ENCODE measurements around the gene SERGEF. TPM values are rescaled to one million over a fixed set of nuclear protein-coding genes. Genes with fewer than 3 reads are reported as not detected.

SERGEF gene
- total RNA-seq, 2 donors from 2014 or later = 23.2 to 36.2 TPM

GRCh38 chr11:17978553-17979287 is 34.1 kb downstream of the SERGEF start:
- no peaks in the 10 kb centered on the region for H3K4me1 ChIP-seq
- H3K27ac ChIP-seq = no peak overlapping the region
- H3K36me3 ChIP-seq = no peaks in the 10 kb centered on the region
- H3K9ac ChIP-seq (ENCODE audit: low read depth in 2 of 2, low read length in 2 of 2) = peak overlapping the region in 1 of 2 donors; percentile 4
- intact Hi-C loops (cut with DNase I) = loop anchor here (2.0 kb wide), 3 partner anchors 218 to 380 kb away; no protein-coding TSS in a partner anchor
- peak; percentile 35 for DNase-seq
- TF ChIP-seq, protein P1, sequence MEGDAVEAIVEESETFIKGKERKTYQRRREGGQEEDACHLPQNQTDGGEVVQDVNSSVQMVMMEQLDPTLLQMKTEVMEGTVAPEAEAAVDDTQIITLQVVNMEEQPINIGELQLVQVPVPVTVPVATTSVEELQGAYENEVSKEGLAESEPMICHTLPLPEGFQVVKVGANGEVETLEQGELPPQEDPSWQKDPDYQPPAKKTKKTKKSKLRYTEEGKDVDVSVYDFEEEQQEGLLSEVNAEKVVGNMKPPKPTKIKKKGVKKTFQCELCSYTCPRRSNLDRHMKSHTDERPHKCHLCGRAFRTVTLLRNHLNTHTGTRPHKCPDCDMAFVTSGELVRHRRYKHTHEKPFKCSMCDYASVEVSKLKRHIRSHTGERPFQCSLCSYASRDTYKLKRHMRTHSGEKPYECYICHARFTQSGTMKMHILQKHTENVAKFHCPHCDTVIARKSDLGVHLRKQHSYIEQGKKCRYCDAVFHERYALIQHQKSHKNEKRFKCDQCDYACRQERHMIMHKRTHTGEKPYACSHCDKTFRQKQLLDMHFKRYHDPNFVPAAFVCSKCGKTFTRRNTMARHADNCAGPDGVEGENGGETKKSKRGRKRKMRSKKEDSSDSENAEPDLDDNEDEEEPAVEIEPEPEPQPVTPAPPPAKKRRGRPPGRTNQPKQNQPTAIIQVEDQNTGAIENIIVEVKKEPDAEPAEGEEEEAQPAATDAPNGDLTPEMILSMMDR (IDR thresholded peaks at IDR 0.05) = peak; percentile 51
- H3K27me3 ChIP-seq = no peaks in the 10 kb centered on the region
- no peaks in the 10 kb centered on the region for H3K9me3 ChIP-seq
- H3K4me3 ChIP-seq = no peak overlapping the region

DNA sequence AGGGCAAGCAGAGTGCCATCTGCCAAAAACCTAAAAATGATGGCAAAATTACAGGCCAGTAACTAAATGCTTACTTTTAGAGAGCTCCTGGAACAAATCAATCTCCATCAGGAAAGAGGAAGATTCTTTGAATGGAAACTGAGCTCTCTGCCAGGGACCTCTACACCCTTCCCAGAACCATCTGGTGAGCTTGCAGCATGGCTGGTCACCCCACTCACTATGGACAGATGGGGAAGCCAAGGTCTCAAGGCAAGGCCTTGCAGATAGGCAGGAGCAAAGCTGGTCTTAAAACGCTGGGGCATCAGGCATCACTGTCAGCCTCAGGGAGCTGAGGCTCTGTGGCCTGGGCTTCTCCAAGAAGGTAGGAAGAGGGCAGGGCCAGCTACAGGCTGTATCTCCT is 36.2 kb downstream of the SERGEF start:
- H3K9ac ChIP-seq (ENCODE audit: low read depth in 2 of 2, low read length in 2 of 2) = no peak overlapping the region
- no peaks in the 10 kb centered on the region for H3K27me3 ChIP-seq
- intact Hi-C loops (cut with DNase I) = no loop called here
- H3K4me1 ChIP-seq = no peaks in the 10 kb centered on the region
- H3K36me3 ChIP-seq = no peaks in the 10 kb centered on the region
- no peak for DNase-seq
- H3K9me3 ChIP-seq = no peaks in the 10 kb centered on the region
- no peak overlapping the region for H3K4me3 ChIP-seq
- H3K27ac ChIP-seq = no peak overlapping the region
- TF ChIP-seq, protein P1 (IDR thresholded peaks at IDR 0.05) = no peak

- Histone ChIP-seq H3K27me3 (no peaks in the 10 kb centered on the region), H3K9me3 (no peaks in the 10 kb centered on the region), H3K9ac (ENCODE audit: low read depth in 2 of 2, low read length in 2 of 2) (no peak overlapping the region), H3K27ac (no peak overlapping the region), H3K4me1 (no peaks in the 10 kb centered on the region), H3K4me3 (no peak overlapping the region), H3K36me3 (no peaks in the 10 kb centered on the region)
- intact Hi-C loops (cut with DNase I) = no loop called here
- DNase-seq = no peak
- TF ChIP-seq, protein P1 (IDR thresholded peaks at IDR 0.05) = no peak
Observed at GRCh38 chr11:17974246-17974645, 38.6 kb downstream of the SERGEF start.

DNA sequence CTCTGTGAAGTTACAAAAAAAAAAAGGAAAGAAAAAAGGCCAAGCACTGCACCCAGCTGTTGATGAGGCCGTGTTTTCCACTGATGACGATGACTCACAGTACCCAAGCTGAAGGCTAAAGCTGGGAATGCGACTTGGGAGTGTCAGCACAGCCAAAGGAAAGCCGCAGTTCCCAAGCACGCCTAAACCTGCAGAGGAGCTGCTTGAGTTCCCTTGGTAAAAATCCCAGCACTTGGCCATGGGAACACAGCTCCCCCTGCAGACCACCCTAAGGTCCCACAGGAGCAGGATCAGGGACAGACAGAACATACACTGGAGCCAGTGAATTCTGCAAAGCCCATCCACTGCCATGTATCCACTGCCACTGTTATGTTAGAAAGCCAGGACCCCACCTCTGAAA is 39.9 kb downstream of the SERGEF start:
- Histone ChIP-seq H3K9me3 (no peaks in the 10 kb centered on the region), H3K4me3 (no peak overlapping the region), H3K4me1 (no peaks in the 10 kb centered on the region), H3K36me3 (no peaks in the 10 kb centered on the region), H3K27me3 (no peaks in the 10 kb centered on the region), H3K9ac (ENCODE audit: low read depth in 2 of 2, low read length in 2 of 2) (no peak overlapping the region), H3K27ac (no peak overlapping the region)
- peak; percentile 20 for DNase-seq
- TF ChIP-seq, protein P1 (IDR thresholded peaks at IDR 0.05) = no peak
- intact Hi-C loops (cut with DNase I) = no loop called here

GRCh38 chr11:17968206-17968605 is 44.6 kb downstream of the SERGEF start:
- H3K9me3 ChIP-seq = no peaks in the 10 kb centered on the region
- no peaks in the 10 kb centered on the region for H3K36me3 ChIP-seq

More at GRCh38 chr11:17968206-17968605, 44.6 kb downstream of the SERGEF start:
- no peak overlapping the region for H3K9ac ChIP-seq (ENCODE audit: low read depth in 2 of 2, low read length in 2 of 2)
- DNase-seq = no peak
- H3K27me3 ChIP-seq = no peaks in the 10 kb centered on the region
- H3K4me3 ChIP-seq = no peak overlapping the region
- H3K27ac ChIP-seq = no peak overlapping the region
- no peaks in the 10 kb centered on the region for H3K4me1 ChIP-seq
- TF ChIP-seq, protein P1 (IDR thresholded peaks at IDR 0.05) = no peak
- intact Hi-C loops (cut with DNase I) = no loop called here
